Measurements from ENCODE around the gene COL4A5.

COL4A5 gene

DNA sequence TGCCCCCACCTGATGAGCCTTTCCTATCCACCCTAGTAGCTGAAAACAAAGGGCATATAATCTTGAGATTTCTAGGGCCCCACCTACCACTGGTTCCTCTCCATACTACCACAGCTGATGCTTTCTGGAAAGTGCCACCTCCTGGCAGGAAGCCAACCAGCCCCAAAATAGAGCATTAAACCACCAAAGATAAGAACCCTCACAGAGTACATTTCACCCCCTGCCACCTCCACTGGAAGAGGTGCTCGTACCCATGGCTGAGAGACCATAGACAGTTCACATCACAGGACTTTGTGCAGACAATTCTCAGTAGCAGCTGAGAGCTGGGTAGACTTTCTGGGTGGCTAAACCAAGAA, 202.6 kb downstream of the COL4A5 start:
- DNase-seq: no peak

DNA sequence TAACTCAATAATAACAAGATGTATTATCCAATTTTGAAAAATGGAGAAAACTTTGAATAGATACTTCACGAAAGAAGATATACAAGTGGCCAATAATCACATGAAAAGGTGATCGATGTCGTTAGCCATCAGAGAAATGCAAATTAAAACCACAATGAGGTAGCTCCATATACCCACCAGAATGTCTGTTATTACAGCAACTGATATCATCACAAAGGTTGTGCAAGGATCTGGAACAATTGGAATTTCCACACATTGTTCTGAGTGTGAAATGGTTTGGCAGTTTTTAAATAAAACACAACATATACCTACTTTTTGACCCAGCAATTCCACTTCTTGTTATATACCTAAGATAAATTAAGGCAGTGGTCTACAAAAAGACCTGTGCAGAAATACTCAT, 225.1 kb downstream of the COL4A5 start:
- no peak for DNase-seq

DNA sequence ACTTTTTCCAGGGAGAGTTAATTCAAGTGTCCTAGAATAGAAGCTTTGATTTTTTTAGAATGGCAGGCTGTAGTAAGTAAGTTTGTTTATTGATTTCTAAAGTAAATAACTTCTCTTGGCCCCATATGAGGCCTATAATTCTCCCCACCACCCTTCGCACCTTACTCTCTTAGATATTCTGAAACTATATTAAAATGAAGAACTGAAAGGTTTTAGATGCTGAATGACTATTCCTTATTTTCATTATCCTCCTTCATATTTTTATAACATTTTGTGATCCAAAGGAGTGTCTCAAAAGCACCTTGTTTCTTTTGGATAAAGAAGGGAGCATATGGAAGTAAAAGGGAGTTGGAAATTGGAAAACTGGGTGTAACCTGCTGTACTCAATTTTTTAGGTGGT, 226.5 kb downstream of the COL4A5 start:
- no peak for DNase-seq

DNA sequence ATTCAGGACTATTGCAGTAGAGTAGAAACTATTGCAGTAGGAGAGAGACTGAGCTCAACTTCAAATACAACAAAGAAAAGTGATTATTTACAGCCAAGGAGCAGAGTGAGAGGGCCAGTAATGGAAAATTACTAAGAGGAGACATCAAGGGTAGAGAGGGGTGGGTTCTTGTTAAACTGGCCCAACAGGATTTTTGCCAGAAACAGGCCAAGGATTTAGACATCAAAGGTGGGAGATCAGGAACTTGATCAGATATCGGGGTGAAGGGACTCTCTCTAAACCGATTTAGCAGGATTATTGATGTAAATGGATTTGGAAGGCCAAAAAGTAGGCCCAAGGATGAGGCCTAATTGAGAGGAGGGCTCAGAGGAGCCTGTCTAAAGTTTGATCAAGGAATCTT, 231.9 kb downstream of the COL4A5 start:
- DNase-seq: no peak

DNA sequence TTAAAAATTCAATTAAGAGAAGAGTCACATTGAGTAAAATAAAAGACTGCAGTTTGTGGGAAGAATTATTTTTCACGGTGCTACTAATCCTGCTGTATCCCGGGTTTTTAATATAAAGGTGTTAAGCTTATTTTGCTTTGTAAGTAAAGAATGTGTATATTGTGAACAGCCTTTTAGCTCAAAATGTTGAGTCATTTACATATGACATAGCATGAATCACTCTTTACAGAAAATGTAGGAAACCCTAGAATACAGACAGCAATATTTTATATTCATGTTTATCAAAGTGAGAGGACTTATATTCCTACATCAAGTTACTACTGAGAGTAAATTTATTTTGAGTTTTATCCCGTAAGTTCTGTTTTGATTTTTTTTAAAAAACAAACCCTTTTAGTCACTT, 257.1 kb downstream of the COL4A5 start:
- no peak for DNase-seq

DNA sequence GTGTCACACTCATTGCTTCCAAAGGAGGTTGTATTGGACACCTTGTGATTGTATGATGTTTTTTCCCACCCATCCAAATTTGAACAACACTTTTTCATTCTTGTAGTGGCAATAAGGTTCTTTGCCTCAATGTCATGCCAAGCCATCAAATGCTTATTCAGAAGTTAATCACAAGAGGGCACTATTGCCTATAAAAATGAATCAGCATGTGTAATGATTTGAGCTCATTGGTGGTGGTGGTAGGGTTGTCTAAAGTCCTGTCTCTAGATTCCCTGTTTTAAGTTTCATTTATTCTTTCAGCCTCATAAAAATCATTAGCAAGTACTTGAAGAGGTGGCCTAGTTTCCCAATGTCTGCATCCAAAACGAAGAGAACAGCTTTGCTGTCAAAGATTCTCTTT, 259.7 kb downstream of the COL4A5 start:
- DNase-seq: peak in 1 of 2 experiments; percentile 20

DNA sequence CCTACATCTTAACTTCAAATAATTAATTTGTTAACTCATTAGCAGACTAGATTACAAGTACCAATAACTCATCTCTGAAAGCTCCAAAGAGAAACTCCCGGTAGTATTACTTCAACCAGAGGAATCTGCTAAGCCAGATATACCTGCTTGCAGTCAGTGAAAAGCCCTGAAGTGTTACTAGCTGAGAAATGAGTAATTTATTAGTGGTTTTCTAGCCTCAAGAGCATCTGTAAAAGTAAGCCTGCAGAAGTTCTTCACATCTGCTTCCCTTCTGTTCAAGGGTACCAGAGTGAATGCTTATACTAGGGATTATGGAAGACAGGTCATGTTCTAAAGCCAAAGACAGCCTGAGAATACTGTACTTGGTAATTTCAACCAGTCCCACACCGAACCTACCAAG, 262.0 kb downstream of the COL4A5 start:
- DNase-seq: no peak

DNA sequence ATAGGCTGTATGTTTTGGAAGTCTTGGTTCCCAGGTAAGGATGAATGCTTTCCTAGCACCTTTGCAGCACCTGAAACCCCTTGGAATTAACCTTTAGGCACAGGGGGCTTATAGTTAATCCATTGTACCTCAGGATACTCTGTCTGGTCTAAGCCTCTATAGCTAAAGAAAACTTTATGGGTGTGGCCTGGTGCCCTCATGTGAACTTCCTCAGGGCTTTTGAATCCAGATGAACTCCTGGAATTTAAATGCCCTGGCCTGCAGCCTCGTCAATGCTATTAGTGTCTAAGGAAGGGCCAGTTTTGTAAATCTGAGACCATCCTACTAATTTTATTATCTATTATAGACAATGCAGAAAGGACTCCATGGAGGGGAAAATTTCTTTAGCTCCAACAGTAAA, 262.9 kb downstream of the COL4A5 start:
- DNase-seq: no peak

DNA sequence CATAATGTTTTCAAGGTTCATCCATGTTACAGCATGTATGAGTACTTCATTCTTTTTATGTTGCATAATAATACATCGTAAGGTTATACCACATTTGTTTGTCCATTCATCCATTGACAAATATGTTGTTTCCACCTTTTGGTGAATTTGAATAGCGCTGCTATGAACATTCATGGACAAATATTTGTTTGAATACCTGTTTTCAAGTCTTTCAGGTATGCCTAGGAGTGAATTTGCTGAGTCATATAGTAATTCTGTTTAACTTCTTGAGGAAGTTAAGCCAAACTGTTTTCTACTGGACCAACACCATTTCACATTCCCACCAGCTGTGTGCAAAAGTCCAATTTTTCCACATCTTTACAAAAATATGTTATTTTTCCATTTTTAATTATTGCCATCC, 265.2 kb downstream of the COL4A5 start:
- no peak for DNase-seq

DNA sequence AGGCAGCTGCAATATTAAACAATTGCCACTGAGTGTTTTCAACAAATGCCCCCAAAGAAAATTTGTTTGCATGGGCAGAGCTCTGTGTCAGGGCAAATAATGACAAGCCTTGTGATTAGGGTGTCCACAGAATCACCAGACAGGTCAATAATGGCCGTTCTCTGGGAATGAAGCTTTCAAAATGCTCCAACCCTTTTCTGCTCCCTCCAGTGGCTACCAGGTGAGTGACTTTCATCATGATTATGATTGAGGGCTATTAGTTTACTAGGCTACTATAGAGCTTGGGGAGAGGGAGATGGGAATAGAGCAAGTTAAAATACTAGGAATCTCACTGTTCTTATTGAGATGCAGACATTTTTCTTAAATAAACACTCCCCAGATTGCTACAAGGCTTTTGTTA, 273.2 kb downstream of the COL4A5 start:
- no peak for DNase-seq

DNA sequence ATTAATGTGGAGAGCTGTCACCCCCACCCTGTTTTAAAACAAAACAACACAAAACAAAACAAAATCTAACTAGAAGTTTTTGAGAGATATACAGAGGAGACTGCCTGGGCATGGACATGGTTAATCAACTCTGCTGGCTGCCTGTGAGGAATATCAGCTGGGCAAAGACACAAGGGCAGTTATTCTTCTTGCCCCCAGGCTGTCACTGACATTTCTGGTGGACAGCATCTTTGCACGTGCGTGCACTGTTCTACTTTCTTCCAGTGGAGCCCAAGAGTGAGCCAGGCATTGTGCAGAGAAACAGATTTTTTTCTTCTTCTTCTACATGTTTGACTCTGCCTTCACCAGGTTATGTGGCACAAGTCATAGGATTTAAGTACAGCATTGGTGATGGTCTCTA, 282.9 kb downstream of the COL4A5 start:
- no peak for DNase-seq

DNA sequence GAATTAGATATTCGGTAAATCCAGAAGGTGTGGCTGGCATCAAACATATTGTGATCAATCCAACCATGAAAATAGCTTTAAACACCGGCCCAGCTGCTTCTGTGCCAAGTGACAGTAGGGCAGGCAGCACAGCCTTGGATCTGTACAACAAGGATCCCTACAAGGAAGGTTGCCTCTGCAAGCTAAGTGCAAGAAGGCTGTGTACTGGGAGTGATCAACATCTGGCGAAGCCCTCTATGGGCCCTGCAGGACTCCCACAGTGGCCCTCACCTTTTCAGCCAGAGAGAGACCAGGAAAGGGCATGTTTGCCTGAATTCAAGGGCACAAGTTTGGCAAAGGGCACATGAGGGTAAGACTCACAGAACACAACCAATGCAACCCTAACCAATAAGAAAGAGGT, 287.1 kb downstream of the COL4A5 start:
- DNase-seq: no peak

DNA sequence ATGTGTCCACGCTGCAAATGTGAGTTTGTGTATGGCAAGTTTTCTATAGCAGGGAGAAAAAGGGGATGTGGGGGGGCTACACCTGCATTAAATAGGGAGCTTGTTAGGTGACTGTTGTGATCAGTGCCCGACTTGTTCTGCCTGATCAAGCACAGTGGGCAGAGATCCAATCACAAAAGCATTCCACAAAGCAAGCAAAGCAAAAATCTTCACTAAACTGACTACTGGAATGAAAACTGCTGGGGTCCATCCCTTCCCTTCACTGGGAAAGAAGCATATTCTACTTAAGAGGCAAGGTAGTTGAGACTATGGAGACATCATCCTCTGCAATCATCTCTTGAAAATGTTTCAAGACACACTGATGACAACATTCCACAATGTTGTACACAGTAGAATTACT, 291.5 kb downstream of the COL4A5 start:
- no peak for DNase-seq

DNA sequence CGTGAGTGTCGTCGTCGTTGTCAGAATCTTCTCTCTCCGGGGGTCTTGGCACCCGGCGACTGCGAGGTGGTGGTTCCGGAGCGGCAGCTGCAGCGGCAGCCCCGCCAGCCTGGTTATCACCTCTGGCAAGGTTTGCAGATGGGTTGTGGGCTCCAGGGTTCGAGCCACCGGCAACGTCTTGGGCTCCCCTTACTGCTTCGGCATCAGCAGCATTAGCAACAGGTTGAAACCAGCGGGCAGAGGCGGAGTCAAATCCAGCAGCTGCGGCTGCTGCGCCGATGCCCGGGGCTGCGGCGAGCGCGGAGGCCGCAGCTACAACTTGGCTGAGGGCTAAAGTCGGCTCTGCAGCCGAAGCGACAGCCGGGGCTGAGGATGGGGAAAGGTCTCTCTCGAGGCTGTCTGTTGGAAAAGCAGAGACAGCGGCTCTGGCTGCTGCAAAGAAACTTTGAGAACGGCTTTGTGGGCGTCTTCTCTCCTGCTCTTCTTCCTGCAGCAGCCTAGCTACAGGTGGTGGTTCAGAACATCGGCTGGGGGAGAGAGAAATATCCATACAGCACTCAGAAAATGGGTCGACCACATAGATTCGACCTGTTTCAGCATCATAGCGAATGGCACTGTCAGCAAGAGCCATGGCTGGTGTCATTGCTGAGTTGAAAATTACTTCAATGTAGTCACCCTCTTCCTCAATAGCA, 293.1 kb downstream of the COL4A5 start:
- DNase-seq: no peak

DNA sequence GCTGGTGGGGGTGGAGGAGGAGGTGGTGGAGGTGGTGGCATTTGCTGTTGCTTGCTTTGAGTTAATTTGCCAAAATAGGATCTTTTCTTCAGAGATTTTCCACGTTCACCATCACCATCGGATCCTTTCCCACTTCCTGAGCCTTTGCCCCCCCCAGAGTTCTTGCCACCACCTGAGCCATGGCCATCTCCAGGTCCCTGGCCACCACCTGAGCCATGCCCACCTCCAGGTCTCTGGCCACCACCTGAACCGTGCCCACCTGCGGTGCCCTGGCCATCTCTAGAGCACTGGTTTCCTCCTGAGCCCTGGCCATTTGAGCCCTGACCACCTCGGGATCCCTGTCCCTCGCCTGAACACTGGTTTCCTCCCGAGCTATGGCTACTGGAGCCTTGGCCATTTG, 294.8 kb downstream of the COL4A5 start:
- no peak for DNase-seq

DNA sequence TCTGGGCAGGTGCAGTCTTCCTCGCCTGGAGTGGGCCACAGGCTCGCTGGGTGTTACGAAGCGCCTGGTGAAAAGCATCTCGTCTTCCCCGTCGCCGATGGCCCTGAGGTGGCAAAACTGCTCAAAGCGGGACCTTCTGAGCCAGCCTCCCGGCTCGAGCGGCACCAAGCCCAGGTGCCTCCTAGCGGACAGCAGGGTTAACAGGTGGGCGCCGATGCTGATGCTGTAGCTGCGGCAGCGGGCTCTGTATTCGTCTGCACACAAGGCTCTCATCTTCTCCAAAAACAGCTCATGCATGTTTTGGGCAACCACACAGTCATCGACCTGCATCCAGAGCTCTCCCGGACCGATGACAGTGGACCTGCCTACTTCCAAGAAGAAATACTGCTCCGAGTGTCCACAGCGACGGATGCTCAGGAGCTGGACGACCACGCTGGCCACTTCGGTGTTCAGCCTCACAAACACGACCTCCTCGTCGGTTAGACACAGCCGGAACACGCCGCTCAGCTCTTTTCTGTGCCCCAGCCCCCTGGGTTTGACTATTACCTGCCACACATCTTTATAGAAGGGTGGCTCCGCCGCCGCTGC, 295.5 kb downstream of the COL4A5 start:
- DNase-seq: no peak

DNA sequence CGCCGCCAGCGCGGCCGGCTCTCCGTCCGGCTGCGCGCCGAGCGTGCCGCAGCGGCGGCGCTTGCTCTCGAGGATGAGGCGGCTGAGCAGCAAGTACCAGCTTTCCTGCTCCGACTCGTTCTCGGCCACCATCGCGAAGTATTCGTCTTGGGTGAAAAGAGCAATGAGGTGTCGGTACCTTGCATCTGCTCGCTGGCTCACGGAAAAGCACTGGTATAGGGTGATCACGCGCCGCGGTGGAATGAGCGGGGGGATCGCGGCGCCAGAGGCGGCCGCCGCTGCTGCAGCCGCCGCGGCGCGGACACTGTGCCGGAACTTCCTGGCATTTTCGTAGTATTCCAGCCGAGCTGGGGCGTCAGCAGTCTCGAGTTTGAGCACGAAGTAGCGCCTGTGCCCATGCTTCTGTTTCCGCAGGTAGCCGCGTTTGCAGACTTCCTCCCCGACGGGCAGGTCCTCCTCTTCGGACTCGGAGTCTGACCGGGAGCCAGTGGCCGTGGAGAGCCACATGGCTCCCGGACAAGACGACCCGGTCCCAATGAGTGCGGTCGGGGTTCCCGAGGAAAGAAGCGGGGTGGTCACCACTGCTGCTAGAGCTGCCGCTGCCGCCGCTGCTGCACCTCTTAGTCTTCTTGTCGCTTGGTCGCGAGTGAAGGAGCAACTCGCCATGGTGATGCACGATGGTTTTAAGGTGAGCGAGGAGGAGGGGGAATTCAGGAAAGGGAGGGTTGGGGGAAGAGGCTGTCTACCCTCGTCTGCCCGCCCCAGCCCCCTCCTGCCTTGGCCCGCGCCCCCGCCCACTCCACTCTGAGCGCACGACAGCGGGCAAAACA, 296.3 kb downstream of the COL4A5 start:
- no peak for DNase-seq

DNA sequence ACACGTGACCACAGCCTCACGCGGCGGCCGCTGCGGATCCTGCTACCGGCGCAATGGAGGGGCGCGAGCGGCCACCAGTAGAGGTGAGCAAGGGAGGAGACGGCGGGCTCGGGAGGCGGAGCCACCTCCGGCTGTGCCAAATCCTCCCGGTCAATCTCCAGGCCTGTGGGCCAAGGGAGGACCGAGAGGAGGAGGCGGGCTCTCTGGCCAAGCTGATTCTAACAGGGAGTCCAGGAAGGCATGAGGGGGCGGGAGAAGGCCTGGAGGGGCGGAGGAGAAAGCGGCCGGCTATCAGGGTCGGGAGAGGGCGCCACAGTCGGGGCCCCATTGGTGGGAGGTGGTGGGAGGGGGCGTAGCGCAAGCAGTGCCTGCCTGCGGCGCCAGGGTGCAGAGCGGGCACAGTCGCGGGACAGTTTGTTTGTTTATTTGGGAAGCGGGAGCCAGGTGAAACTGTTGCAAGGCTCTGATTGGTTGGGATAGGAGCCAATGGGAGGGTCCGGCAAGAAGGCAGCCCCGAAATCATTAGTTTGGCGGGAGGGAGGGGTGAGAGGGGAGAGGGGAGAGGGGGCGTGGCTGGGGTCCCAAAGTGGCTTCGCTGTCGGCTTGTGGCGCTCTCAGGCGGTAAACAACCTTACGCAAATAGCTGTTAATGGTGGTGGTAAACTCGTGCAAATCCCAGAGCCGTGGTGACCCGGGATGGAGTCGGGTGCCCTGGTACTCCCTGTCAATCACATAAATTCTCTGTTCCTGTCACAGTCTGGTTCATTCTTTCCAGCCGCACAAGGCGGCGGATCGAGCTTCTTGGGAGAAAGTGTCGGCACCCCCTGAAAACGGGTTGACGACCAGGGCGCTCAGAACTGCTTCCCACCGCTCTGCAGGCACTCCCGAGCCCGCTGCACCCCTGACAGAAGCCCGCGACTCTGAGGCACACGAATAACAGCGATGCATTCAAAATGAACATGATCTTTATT, 297.2 kb downstream of the COL4A5 start, which contains the start of gene IRS4:
IRS4 (minus strand) TSS at position 55 of the 971 bp plus-strand sequence.
- DNase-seq: no peak

DNA sequence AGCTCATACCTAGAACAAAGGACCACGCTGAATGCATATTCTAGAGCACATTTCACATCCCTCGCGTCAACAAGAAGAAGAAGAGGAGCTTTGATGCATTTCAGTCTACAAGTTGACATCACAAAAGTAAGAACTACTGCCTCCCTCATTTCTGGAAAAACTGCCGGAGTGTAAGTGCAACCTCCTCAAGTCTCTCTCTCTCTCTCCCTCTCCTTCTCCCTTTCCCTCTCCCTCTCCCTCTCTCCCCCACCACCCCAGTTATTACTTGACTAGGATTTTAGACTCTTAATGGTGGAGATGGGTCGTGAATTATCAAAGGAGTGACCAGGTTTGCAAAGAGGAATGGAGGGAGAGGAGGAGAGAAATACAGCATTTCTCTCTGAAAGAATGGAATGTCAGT, 298.1 kb downstream of the COL4A5 start:
- DNase-seq: no peak

DNA sequence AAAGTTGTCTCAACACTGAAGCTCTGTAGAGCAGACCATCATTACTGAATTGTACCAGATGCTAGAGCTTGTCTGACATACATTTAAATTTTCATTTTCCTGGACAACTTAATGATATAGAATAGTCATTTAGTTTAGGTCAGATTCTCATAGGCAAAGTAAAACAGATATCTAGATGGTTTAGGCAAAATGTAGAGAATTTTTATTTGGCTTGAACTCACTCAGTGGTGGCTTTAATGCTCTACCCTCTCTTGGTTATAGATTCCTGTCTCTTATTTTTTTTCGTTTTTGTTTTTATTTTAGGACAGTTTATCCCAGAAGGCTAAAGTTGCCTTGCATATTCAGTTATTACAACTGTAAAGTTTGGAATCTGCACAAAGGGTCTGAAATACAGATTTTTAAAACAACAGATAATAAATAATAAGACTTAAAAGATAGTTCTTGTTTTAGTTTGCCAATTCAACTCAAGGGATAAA, 300.7 kb downstream of the COL4A5 start:
- no peak for DNase-seq

Data from Kasumi-1 (cell line).